Fibroblast of villous mesenchyme (primary cell): ENCODE measurements around the gene GNLY. TPM values are rescaled to one million over a fixed set of nuclear protein-coding genes. Genes with fewer than 3 reads are reported as not detected.

ENCODE experiments used
- DNase-seq: peaks from one replicate; pipeline ENCODE4 v3.0.0-alpha.2; 2010; ENCODE audit warnings: low read depth
- H3K4me3 ChIP-seq: 2 replicates; pipeline ENCODE4 v1.5.1; 2011; ENCODE audit warnings: low read depth, mild to moderate bottlenecking, low read length
- CTCF ChIP-seq: IDR thresholded peaks from 2 replicates; pipeline ENCODE4 v1.5.1; 2012; ENCODE audit warnings: low read depth, mild to moderate bottlenecking, low read length; ENCODE audit not compliant: insufficient read depth
- total RNA-seq: library from RNA; depleted of rRNA; stranded (reverse); fragments of >200 nt; gene quantifications from 2 replicates; pipeline ENCODE4 v1.2.3, GENCODE V29; 2012

The GNLY gene
- total RNA-seq, 1 donor, result not detected

GRCh38 chr2:85704038-85704437, 9.9 kb downstream of the GNLY start:
- no peak for DNase-seq
- no peak for TF ChIP-seq CTCF
- H3K4me3 ChIP-seq, result no peak overlapping the region

GRCh38 chr2:85704800-85705679, 10.9 kb downstream of the GNLY start:
- peak; percentile 78 for DNase-seq
- no peak for TF ChIP-seq CTCF

DNA sequence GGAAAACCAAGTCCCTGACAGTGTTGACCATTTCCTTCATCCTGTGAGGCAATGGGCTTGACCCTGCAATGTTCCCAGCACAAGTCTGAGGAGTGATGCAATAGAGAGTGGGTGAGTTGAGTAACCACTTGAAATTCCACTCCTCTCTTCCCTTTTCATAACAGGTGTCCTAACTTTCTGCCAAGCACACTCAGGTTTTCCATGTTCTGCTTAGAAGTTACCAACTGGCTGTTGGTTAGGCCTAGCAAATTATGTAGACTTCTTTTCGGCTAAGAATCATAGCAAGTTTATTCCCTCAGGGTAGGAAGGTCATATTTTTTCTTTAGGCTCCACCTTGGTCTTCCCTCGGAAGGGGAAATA, 11.5 kb downstream of the GNLY start:
- TF ChIP-seq CTCF, result no peak
- DNase-seq, result peak; percentile 99
- no peak overlapping the region for H3K4me3 ChIP-seq

More at GRCh38 chr2:85704800-85705679, 10.9 kb downstream of the GNLY start:
- H3K4me3 ChIP-seq, result no peak overlapping the region

DNA sequence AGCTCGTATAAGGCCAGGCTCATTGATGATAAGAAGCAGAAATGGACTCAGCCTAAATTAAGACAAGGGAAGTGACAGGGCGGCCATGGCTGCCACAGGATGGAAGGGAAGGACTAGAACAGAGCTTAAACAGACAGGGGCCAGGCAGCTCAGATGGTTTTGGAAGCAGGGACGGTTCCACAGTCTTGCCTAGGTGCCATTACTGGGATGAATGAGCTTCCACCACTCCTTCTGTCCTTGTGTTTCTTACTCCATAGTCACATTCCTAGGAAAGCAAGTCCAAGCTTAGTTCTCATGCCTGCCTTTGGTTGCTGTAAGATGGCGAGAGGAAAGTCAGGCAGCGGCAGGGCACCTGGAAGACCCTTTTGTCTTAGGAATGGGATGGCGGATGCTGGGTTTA, 11.9 kb downstream of the GNLY start:
- no peak overlapping the region for H3K4me3 ChIP-seq
- DNase-seq, result no peak
- TF ChIP-seq CTCF, result no peak

DNA sequence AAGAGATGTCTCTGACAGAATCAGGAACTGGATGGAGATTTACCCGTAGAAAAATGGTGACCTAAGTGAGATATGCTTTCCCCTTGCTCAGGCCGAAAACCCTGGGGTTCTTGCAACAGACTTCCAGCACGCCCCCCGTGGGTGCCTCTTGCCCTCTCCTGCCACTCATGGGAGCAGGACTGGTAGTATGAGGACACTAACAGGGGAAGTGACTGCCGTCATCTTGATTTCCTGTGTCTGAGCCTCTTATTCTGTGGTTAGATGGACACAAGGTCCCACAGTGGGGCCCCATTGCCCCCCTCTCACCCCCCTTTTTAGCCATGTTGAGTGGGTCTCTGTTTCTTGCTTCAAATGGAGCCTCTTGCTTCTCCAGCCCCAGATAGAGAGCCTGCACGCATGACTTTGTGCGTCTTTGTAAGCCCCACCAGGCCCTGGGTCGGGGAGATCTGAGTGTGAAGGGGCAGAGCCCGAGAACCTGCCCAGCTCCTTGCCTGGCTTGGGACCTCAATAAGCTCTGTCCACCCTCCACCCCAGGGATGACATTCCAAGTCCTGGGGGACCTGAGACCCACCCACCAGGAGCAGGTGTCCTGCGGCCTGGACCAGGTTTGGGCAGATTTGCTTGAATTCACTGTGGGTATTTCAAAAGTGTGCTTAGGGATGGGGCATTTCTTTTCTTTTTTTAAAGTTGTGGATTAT, 12.6 kb downstream of the GNLY start:
- no peak for DNase-seq
- no peak for TF ChIP-seq CTCF
- H3K4me3 ChIP-seq, result no peak overlapping the region

DNA sequence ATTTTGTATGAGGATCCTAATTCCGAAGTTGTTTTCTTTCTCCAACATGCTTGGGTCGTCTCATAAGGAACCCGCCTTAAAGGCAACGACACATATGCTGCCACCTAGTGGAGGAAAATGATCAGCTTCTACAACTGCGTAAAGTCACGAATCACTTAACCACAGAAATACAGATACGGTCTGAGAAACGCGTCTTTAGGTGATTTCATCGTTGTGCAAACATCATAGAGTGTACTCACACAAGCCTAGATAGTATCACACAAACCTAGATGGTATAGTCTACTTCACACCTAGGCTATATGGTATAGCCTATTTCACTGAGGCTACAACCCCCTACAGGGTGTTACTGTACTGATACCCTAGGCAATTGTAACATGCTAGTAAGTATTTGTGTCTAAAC, 13.1 kb downstream of the GNLY start:
- TF ChIP-seq CTCF, result peak; percentile 85
- no peak overlapping the region for H3K4me3 ChIP-seq
- DNase-seq, result peak; percentile 94
